ENCODE data around the gene GNB5.
"Not testable (repeated sequence)": the region's sequence is repeated elsewhere in the genome, so short reads cannot be mapped to it uniquely, and the experiment has no call there.

GNB5 gene

GRCh38 chr15:52191207-52191606, at the start of gene GNB5:
Gene GNB5, minus strand, starts transcription at chr15:52191392. Its CDS starts 6,716 bp downstream, at chr15:52184676.
- DNase-seq: no peak

GRCh38 chr15:52240166-52240565, 49.0 kb upstream of the GNB5 start:
- no peak for DNase-seq

GRCh38 chr15:52238989-52239525, 47.9 kb upstream of the GNB5 start:
- DNase-seq: not testable (repeated sequence)

- DNase-seq: no peak
These were observed 47.0 kb upstream of the GNB5 start for GRCh38 chr15:52238149-52238548.

- DNase-seq: no peak
These were observed 44.8 kb upstream of the GNB5 start for GRCh38 chr15:52236013-52236412.

- DNase-seq: peak in 2 of 4 experiments; percentile 16 to 28
These were observed 43.7 kb upstream of the GNB5 start for GRCh38 chr15:52234596-52235541.

- DNase-seq: no peak
These were observed 42.2 kb upstream of the GNB5 start for GRCh38 chr15:52233405-52233804.

GRCh38 chr15:52232327-52232726, 41.1 kb upstream of the GNB5 start:
- no peak for DNase-seq

GRCh38 chr15:52230073-52230472, 38.9 kb upstream of the GNB5 start:
- no peak for DNase-seq

GRCh38 chr15:52228921-52229320, 37.7 kb upstream of the GNB5 start:
- DNase-seq: no peak

GRCh38 chr15:52227456-52227855, 36.3 kb upstream of the GNB5 start:
- peak in 3 of 4 experiments; percentile 18 to 36 (median 22) for DNase-seq

- DNase-seq: no peak
These were observed 34.0 kb upstream of the GNB5 start for GRCh38 chr15:52225230-52225629.

- DNase-seq: no peak
These were observed 33.0 kb upstream of the GNB5 start for GRCh38 chr15:52224211-52224610.

- no peak for DNase-seq
These were observed 30.5 kb upstream of the GNB5 start for GRCh38 chr15:52221730-52222129.

GRCh38 chr15:52220937-52221660, 29.9 kb upstream of the GNB5 start:
- no peak for DNase-seq

- no peak for DNase-seq
These were observed 29.1 kb upstream of the GNB5 start for GRCh38 chr15:52220251-52220650.

- no peak for DNase-seq
These were observed 27.6 kb upstream of the GNB5 start for GRCh38 chr15:52218816-52219215.

GRCh38 chr15:52218371-52218770, 27.2 kb upstream of the GNB5 start:
- DNase-seq: no peak

- no peak for DNase-seq
These were observed 26.0 kb upstream of the GNB5 start for GRCh38 chr15:52217186-52217585.

GRCh38 chr15:52214553-52214952, 23.4 kb upstream of the GNB5 start:
- DNase-seq: no peak

- no peak for DNase-seq
These were observed 22.0 kb upstream of the GNB5 start for GRCh38 chr15:52213206-52213605.

- peak; percentile 13 to 46 (median 31) for DNase-seq
These were observed 17.2 kb upstream of the GNB5 start for GRCh38 chr15:52208306-52208946.

- no peak for DNase-seq
These were observed 16.0 kb upstream of the GNB5 start for GRCh38 chr15:52207191-52207590.
